ENCODE results near the gene SHANK1.

SHANK1 gene

DNA sequence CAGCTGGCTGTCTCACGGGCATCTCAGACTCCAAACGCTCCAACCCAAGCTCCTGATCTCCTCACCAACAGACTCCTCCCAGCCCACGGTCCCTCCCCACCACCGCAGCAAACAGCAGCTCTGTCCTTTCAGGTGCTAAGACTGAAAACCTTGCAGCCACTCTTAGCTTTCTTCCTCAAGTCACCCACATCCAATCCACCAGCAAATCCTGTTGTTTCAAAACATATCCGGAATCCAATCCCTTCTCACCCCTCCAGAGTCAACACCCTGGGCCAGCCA is 49.6 kb downstream of the SHANK1 start:
- H3K27ac ChIP-seq (ENCODE audit: low read depth, low read length) = no peak overlapping the region
- H3K4me3 ChIP-seq (ENCODE audit: low read depth in 1 of 2, low read length in 2 of 2) = no peak overlapping the region
- H3K27me3 ChIP-seq (ENCODE audit: control insufficient read depth in 1 of 2, insufficient read depth in 2 of 2, low read length in 2 of 2) = peaks cover 7 to 15% of the 10 kb centered on the region in 2 donors
- no peaks in the 10 kb centered on the region for H3K9me3 ChIP-seq (ENCODE audit: control insufficient read depth in 1 of 2, low read length in 2 of 2)
- no peaks in the 10 kb centered on the region for H3K36me3 ChIP-seq (ENCODE audit: control insufficient read depth in 1 of 2, insufficient read depth in 2 of 2, low read length in 2 of 2)
- H3K4me1 ChIP-seq (ENCODE audit: control insufficient read depth in 1 of 2, insufficient read depth in 2 of 2, low read length in 2 of 2) = no peaks in the 10 kb centered on the region
- H3K9ac ChIP-seq (ENCODE audit: low read depth in 1 of 2, low read length in 2 of 2) = no peak overlapping the region

DNA sequence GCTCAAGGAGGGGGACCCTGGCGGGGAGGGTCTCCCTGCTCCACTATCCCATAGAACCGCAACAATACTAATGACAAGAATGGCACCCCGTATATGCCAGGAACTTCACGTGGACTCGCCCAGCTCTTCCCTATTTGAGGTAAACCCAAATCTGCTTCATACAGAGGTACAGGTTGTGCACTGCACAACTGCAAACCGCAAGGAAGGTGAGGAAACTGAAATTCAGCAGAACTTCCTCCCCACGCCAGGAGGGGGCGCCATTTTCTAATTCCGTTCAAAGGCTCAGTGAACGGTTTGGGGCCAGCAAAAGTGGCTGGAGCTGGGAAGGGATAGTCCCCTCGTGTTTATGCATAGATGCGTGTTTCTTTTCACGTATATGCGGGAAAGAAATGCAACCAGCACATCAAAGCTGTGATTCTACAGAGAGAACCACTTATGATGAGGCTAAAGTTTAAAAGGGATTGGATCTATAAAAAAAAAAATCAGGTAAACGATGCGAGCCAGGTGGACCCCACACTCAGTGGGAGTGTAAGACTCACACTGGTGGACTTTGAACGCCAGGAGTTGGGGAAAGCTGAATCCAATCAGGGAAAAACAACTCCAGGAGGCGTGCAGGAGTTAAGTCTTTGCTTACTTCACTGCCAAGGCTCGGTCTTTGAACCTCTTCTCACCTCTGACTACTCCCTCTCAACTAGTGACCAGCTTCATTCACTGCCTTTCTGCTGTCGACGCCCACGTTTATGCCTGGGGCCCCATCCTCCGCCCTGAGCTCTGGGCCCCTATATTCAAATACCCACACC is 50.1 kb downstream of the SHANK1 start:
- H3K4me3 ChIP-seq (ENCODE audit: low read depth in 1 of 2, low read length in 2 of 2) = no peak overlapping the region
- H3K4me1 ChIP-seq (ENCODE audit: control insufficient read depth in 1 of 2, insufficient read depth in 2 of 2, low read length in 2 of 2) = no peaks in the 10 kb centered on the region
- H3K9me3 ChIP-seq (ENCODE audit: control insufficient read depth in 1 of 2, low read length in 2 of 2) = no peaks in the 10 kb centered on the region
- peaks cover 7 to 15% of the 10 kb centered on the region in 2 donors for H3K27me3 ChIP-seq (ENCODE audit: control insufficient read depth in 1 of 2, insufficient read depth in 2 of 2, low read length in 2 of 2)
- no peak overlapping the region for H3K9ac ChIP-seq (ENCODE audit: low read depth in 1 of 2, low read length in 2 of 2)
- no peaks in the 10 kb centered on the region for H3K36me3 ChIP-seq (ENCODE audit: control insufficient read depth in 1 of 2, insufficient read depth in 2 of 2, low read length in 2 of 2)
- no peak overlapping the region for H3K27ac ChIP-seq (ENCODE audit: low read depth, low read length)

DNA sequence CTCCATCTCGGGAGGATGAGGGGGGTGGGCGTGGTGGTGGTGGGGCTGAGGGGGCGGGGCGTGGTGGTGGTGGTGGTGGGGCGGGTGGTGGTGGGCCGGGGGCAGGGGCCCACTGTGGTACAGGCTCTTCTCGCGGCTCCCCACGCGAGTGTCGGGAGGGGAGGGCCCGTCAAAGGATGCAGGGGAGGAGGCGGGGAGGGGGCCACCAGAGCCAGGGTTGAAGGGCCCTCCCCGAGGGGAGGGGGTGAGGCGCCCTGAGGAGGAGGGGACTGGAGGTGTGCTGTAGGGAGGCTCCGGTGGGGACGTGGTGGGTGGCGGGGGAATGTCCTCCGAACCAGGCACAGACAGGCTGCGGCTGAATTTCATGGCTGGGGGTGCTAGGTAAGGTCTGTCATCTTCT is 50.7 kb downstream of the SHANK1 start:
- H3K4me3 ChIP-seq (ENCODE audit: low read depth in 1 of 2, low read length in 2 of 2) = no peak overlapping the region
- H3K27ac ChIP-seq (ENCODE audit: low read depth, low read length) = no peak overlapping the region
- H3K27me3 ChIP-seq (ENCODE audit: control insufficient read depth in 1 of 2, insufficient read depth in 2 of 2, low read length in 2 of 2) = peaks cover 3 to 15% of the 10 kb centered on the region in 2 donors

DNA sequence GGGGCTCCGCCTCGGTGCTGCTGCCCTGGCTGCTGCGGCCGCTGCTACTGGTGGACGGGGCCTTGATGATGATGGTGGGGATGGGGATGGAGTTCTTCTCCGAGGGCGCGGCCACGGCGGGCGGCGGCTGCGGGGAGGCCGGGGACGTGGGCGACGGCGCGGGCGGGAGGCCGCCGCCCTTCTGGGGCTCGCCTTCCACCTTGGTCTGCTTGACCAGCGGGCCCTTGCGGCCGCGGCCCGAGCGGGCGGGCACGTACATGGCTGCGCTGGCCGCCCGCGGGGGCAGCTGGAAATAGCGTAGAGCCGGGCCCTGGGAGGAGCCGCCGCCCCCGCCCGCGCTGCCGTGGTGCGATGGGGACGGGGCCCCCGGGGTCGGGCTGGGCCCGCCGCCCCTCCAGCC is 51.2 kb downstream of the SHANK1 start:
- H3K9ac ChIP-seq (ENCODE audit: low read depth in 1 of 2, low read length in 2 of 2) = no peak overlapping the region
- peaks cover 3 to 15% of the 10 kb centered on the region in 2 donors for H3K27me3 ChIP-seq (ENCODE audit: control insufficient read depth in 1 of 2, insufficient read depth in 2 of 2, low read length in 2 of 2)
- H3K4me3 ChIP-seq (ENCODE audit: low read depth in 1 of 2, low read length in 2 of 2) = no peak overlapping the region
- H3K36me3 ChIP-seq (ENCODE audit: control insufficient read depth in 1 of 2, insufficient read depth in 2 of 2, low read length in 2 of 2) = no peaks in the 10 kb centered on the region
- no peak overlapping the region for H3K27ac ChIP-seq (ENCODE audit: low read depth, low read length)
- no peaks in the 10 kb centered on the region for H3K4me1 ChIP-seq (ENCODE audit: control insufficient read depth in 1 of 2, insufficient read depth in 2 of 2, low read length in 2 of 2)
- no peaks in the 10 kb centered on the region for H3K9me3 ChIP-seq (ENCODE audit: control insufficient read depth in 1 of 2, low read length in 2 of 2)

More for the DNA sequence above, 50.7 kb downstream of the SHANK1 start:
- Histone ChIP-seq H3K4me1 (ENCODE audit: control insufficient read depth in 1 of 2, insufficient read depth in 2 of 2, low read length in 2 of 2) (no peaks in the 10 kb centered on the region), H3K9me3 (ENCODE audit: control insufficient read depth in 1 of 2, low read length in 2 of 2) (no peaks in the 10 kb centered on the region), H3K9ac (ENCODE audit: low read depth in 1 of 2, low read length in 2 of 2) (no peak overlapping the region), H3K36me3 (ENCODE audit: control insufficient read depth in 1 of 2, insufficient read depth in 2 of 2, low read length in 2 of 2) (no peaks in the 10 kb centered on the region)

DNA sequence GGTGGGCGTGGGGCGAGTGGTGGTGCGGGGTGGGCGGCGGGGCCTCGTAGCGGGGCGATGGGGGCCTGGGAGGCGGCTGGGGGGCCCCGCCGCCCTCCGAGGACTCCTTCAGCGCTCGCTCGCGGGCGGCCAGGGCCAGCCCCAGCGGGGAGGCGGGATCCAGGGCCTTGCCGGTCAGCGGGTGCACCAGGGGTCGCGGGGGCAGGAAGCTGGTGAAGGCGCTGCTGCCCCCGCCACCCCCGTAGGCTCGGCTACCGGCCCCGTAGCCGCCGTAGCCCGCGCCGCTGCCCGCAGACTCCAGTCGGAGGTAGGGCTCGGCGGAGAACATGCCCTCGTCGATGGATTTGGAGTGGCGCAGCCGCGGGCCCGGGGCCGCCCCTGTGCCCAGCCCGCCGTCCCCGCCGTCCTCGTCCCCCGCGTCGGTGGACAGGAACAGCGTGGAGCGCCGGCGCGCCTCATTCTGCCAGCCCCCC is 51.8 kb downstream of the SHANK1 start:
- Histone ChIP-seq H3K4me3 (ENCODE audit: low read depth in 1 of 2, low read length in 2 of 2) (no peak overlapping the region), H3K4me1 (ENCODE audit: control insufficient read depth in 1 of 2, insufficient read depth in 2 of 2, low read length in 2 of 2) (no peaks in the 10 kb centered on the region), H3K36me3 (ENCODE audit: control insufficient read depth in 1 of 2, insufficient read depth in 2 of 2, low read length in 2 of 2) (no peaks in the 10 kb centered on the region), H3K27ac (ENCODE audit: low read depth, low read length) (no peak overlapping the region), H3K9me3 (ENCODE audit: control insufficient read depth in 1 of 2, low read length in 2 of 2) (no peaks in the 10 kb centered on the region), H3K27me3 (ENCODE audit: control insufficient read depth in 1 of 2, insufficient read depth in 2 of 2, low read length in 2 of 2) (peaks cover 3 to 15% of the 10 kb centered on the region in 2 donors), H3K9ac (ENCODE audit: low read depth in 1 of 2, low read length in 2 of 2) (no peak overlapping the region)

DNA sequence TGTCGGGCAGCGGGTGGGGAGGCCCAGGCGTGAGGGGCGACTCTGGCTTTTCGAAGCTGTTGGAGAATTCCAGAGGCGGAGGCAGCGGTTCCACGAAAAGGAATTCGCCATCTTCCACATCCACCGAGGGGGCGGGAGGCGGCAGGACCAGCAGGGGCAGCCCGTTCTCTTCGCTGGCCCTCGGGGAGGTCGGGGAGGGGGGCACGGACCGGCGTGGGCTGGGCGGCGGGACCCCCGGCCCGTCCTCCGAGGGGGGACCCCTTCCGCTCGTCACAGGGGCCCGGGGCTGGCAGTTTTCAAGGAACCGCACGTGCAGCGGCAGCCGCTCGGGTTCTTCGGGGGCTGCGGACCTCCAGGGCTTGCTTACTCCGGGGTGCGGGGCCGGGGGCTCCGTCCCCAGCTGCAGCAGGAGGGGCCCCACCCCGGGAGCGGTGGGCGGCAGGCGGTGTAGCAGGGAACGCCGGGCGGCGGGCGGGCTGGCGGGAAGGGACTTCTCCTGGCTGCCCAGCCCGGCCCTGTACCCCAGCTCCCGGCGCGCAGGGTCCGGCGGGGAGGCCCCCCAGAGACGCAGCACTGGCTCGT is 52.3 kb downstream of the SHANK1 start:
- peaks cover 3 to 15% of the 10 kb centered on the region in 2 donors for H3K27me3 ChIP-seq (ENCODE audit: control insufficient read depth in 1 of 2, insufficient read depth in 2 of 2, low read length in 2 of 2)
- H3K36me3 ChIP-seq (ENCODE audit: control insufficient read depth in 1 of 2, insufficient read depth in 2 of 2, low read length in 2 of 2) = no peaks in the 10 kb centered on the region
- H3K4me1 ChIP-seq (ENCODE audit: control insufficient read depth in 1 of 2, insufficient read depth in 2 of 2, low read length in 2 of 2) = no peaks in the 10 kb centered on the region
- H3K4me3 ChIP-seq (ENCODE audit: low read depth in 1 of 2, low read length in 2 of 2) = no peak overlapping the region
- H3K9ac ChIP-seq (ENCODE audit: low read depth in 1 of 2, low read length in 2 of 2) = no peak overlapping the region
- no peaks in the 10 kb centered on the region for H3K9me3 ChIP-seq (ENCODE audit: control insufficient read depth in 1 of 2, low read length in 2 of 2)
- H3K27ac ChIP-seq (ENCODE audit: low read depth, low read length) = no peak overlapping the region

DNA sequence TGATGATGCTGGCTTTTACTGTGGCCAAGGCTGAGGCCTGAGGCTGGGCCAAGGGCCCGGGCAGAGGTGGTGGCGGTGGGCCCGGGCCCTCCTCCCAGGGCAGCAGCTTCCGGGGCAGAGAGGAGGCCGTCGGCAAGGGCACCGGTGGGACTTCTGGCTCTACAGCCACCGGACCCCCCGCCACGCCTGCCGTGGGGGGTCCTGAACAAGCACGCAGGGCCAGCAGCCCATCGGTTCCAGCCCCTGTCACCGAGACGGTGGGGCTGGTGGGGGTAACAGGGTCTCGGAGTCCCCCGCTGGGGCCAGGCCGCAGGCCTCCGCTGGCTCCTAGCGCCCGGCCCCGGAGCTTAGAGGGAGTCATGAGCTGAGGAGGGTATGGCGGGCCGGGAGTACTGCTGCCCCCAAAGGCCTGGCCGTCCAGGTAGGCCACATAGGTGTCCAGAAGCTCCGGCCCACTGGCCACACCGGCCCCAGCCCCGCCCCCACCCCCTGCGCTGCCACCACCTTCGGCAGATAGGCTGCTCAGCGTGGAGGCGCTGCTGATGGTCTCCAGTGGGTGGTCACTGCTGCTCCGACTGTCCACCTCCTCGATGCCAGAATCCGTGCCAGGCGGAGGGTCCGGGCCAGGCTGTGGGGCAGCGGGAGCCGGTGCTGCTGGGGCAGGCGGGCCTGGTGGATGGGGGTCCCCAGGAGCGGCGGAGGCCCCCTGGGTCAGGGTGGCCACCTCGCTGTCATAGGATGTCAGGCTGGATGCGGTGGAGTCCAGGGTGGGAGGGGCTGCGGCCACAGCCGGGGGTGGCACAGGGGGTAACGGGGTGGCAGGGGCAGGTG is 53.0 kb downstream of the SHANK1 start:
- Histone ChIP-seq H3K27me3 (ENCODE audit: control insufficient read depth in 1 of 2, insufficient read depth in 2 of 2, low read length in 2 of 2) (peaks cover 3 to 15% of the 10 kb centered on the region in 2 donors), H3K4me1 (ENCODE audit: control insufficient read depth in 1 of 2, insufficient read depth in 2 of 2, low read length in 2 of 2) (no peaks in the 10 kb centered on the region), H3K36me3 (ENCODE audit: control insufficient read depth in 1 of 2, insufficient read depth in 2 of 2, low read length in 2 of 2) (no peaks in the 10 kb centered on the region), H3K9me3 (ENCODE audit: control insufficient read depth in 1 of 2, low read length in 2 of 2) (no peaks in the 10 kb centered on the region), H3K9ac (ENCODE audit: low read depth in 1 of 2, low read length in 2 of 2) (no peak overlapping the region), H3K27ac (ENCODE audit: low read depth, low read length) (no peak overlapping the region), H3K4me3 (ENCODE audit: low read depth in 1 of 2, low read length in 2 of 2) (no peak overlapping the region)

DNA sequence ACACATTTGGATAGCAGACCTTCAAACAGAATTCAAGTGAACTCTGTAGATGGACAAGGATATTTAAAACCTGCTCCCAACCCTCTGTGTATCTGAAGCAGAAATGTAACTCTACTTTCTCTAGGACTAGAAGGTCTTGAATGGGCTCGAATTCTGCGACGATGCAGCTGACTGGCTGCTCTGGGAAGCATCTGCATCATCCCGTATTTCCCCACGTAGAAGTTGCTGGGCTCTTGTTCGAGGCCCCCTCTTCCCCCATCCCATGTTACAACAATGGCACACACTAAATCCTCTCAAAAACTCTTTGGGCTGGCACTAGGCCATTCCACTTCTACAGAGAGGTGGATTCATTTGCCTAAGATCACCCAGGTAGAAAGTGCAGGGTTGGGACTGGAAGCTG is 55.4 kb downstream of the SHANK1 start:
- Histone ChIP-seq H3K9ac (ENCODE audit: low read depth in 1 of 2, low read length in 2 of 2) (no peak overlapping the region), H3K4me1 (ENCODE audit: control insufficient read depth in 1 of 2, insufficient read depth in 2 of 2, low read length in 2 of 2) (no peaks in the 10 kb centered on the region), H3K27ac (ENCODE audit: low read depth, low read length) (no peak overlapping the region), H3K9me3 (ENCODE audit: control insufficient read depth in 1 of 2, low read length in 2 of 2) (no peaks in the 10 kb centered on the region), H3K27me3 (ENCODE audit: control insufficient read depth in 1 of 2, insufficient read depth in 2 of 2, low read length in 2 of 2) (peaks cover 3 to 8% of the 10 kb centered on the region in 2 donors), H3K36me3 (ENCODE audit: control insufficient read depth in 1 of 2, insufficient read depth in 2 of 2, low read length in 2 of 2) (no peaks in the 10 kb centered on the region), H3K4me3 (ENCODE audit: low read depth in 1 of 2, low read length in 2 of 2) (no peak overlapping the region)

DNA sequence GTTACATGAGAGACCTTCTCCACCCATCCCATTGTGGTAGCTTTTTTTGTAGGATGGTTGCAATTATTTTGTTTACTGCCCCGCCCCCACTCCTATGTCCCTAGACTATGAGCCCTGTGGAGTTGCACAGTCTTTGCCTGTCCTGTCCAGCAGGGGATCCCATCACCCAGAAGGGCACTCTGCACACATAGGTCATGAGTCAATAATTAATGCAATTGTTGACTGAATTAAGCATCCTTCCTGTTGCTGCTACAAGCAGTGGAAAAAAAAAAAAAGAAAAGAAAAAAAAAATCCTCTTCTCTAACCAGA is 56.2 kb downstream of the SHANK1 start:
- H3K27ac ChIP-seq (ENCODE audit: low read depth, low read length) = no peak overlapping the region
- peaks cover 10% of the 10 kb centered on the region in 2 donors for H3K27me3 ChIP-seq (ENCODE audit: control insufficient read depth in 1 of 2, insufficient read depth in 2 of 2, low read length in 2 of 2)
- H3K9ac ChIP-seq (ENCODE audit: low read depth in 1 of 2, low read length in 2 of 2) = no peak overlapping the region
- H3K4me3 ChIP-seq (ENCODE audit: low read depth in 1 of 2, low read length in 2 of 2) = no peak overlapping the region
- no peaks in the 10 kb centered on the region for H3K9me3 ChIP-seq (ENCODE audit: control insufficient read depth in 1 of 2, low read length in 2 of 2)
- no peaks in the 10 kb centered on the region for H3K4me1 ChIP-seq (ENCODE audit: control insufficient read depth in 1 of 2, insufficient read depth in 2 of 2, low read length in 2 of 2)
- H3K36me3 ChIP-seq (ENCODE audit: control insufficient read depth in 1 of 2, insufficient read depth in 2 of 2, low read length in 2 of 2) = no peaks in the 10 kb centered on the region

Data from duodenal mucosa (tissue), 2 donors.